MM.1S (cell line): ENCODE data around the gene AADACL2.

ENCODE experiments used
- EZH2 ChIP-seq: fragments of 300-600 bp; sonication (generic); optimal IDR thresholded peaks from 2 replicates; pipeline ENCODE3; 2017; ENCODE audit warnings: low read depth, mild to moderate bottlenecking, antibody characterized with exemption, low read length, mixed read lengths
- EZH2phosphoT487 ChIP-seq: fragments of 300-600 bp; sonication (generic); IDR thresholded peaks from 2 replicates; pipeline ENCODE4 v1.6.1; 2018; ENCODE audit warnings: antibody characterized with exemption, low read length
- TF ChIP-seq, protein P1 (sequence below): fragments of 300-600 bp; sonication (generic); IDR thresholded peaks from 2 replicates; pipeline ENCODE4 v1.5.1; 2016; ENCODE audit warnings: antibody characterized with exemption, low read length, mixed read lengths

GRCh38 chr3:151769175-151769574 lies 35.4 kb downstream of the AADACL2 start:
- TF ChIP-seq, protein P1, sequence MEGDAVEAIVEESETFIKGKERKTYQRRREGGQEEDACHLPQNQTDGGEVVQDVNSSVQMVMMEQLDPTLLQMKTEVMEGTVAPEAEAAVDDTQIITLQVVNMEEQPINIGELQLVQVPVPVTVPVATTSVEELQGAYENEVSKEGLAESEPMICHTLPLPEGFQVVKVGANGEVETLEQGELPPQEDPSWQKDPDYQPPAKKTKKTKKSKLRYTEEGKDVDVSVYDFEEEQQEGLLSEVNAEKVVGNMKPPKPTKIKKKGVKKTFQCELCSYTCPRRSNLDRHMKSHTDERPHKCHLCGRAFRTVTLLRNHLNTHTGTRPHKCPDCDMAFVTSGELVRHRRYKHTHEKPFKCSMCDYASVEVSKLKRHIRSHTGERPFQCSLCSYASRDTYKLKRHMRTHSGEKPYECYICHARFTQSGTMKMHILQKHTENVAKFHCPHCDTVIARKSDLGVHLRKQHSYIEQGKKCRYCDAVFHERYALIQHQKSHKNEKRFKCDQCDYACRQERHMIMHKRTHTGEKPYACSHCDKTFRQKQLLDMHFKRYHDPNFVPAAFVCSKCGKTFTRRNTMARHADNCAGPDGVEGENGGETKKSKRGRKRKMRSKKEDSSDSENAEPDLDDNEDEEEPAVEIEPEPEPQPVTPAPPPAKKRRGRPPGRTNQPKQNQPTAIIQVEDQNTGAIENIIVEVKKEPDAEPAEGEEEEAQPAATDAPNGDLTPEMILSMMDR = no peak
- TF ChIP-seq EZH2 = no peak
- no peak for TF ChIP-seq EZH2phosphoT487
